K562 (cell line): Measurements from ENCODE around the gene VPS11. TPM values are rescaled to one million over a fixed set of nuclear protein-coding genes. Genes with fewer than 3 reads are reported as not detected.
A peak's percentile ranks its signal among the peaks of the same experiment; 100 is the strongest.

Experiments
- ARHGAP35 ChIP-seq: fragments of 450-650 bp; IDR thresholded peaks from 2 replicates; pipeline ENCODE4 v1.6.1; 2018; ENCODE audit not compliant: partially characterized antibody
- CHD4 ChIP-seq: fragments of 200-600 bp; sonication (generic); IDR thresholded peaks from 3 replicates; pipeline ENCODE4 v1.6.1; 2012; ENCODE audit warnings: low read depth, mild to moderate bottlenecking, mixed read lengths, low read length, inconsistent platforms; ENCODE audit not compliant: insufficient read depth, insufficient replicate concordance, poor library complexity, severe bottlenecking
- KDM5B ChIP-seq: fragments of 200-600 bp; sonication (generic); IDR thresholded peaks from 2 replicates; pipeline ENCODE4 v1.6.1; 2012; ENCODE audit warnings: low read depth, mild to moderate bottlenecking, moderate library complexity, low read length, control low read depth, inconsistent platforms; ENCODE audit not compliant: insufficient replicate concordance
- MYNN ChIP-seq, 2 experiments: sonication (generic); formaldehyde crosslinking in 1 of 2; IDR thresholded peaks; 2 replicates each; pipeline versions ENCODE4 v1.5.0 to v1.6.1; 2016 to 2020; ENCODE audit warnings: antibody characterized with exemption in 1 of 2, missing genetic modification reagents in 1 of 2
- PTRF ChIP-seq: fragments of 450-650 bp; IDR thresholded peaks from 2 replicates; pipeline ENCODE4 v1.6.1; 2016; ENCODE audit warnings: mild to moderate bottlenecking, missing genetic modification characterization, missing compliant biosample characterization
- ZFP36 ChIP-seq: fragments of 150-350 bp; IDR thresholded peaks from 2 replicates; pipeline ENCODE4 v1.6.1; 2018; ENCODE audit warnings: low read length, low read depth; ENCODE audit not compliant: partially characterized antibody
- ZNF140 ChIP-seq: fragments of 250-450 bp; sonication (Bioruptor Pico); IDR thresholded peaks from 2 replicates; pipeline ENCODE4 v1.8.0; 2021; ENCODE audit warnings: moderate library complexity, mild to moderate bottlenecking, inconsistent platforms
- ZNF263 ChIP-seq: sonication (generic); formaldehyde crosslinking; IDR thresholded peaks from 2 replicates; pipeline ENCODE4 v1.8.0; 2022; ENCODE audit warnings: mild to moderate bottlenecking, missing genetic modification reagents, borderline replicate concordance
- ZNF444 ChIP-seq: fragments of 250-450 bp; sonication (Bioruptor Pico); IDR thresholded peaks from 2 replicates; pipeline ENCODE4 v1.4.0; 2020; ENCODE audit warnings: mild to moderate bottlenecking, moderate library complexity
- polyA plus RNA-seq, 8 experiments: library from polyadenylated mRNA; depleted of rRNA in 4 of 8; stranded (reverse) in 5 of 8; unstranded in 3 of 8; fragments of >200 nt; fragmentation: Nextera tagmentation in 2 of 8; fragmentation: Illumina TruSeq in 1 of 8; extraction: Ambion mirVana in 2 of 8; extraction: Trizol in 1 of 8; gene quantifications; 2 replicates each; pipeline versions ENCODE4 v1.2.1 to v1.2.3, GENCODE V29; 2011 to 2014; ENCODE audit warnings: inconsistent platforms in 1 of 8, missing spikeins in 1 of 8
- total RNA-seq, 7 experiments: library from RNA; depleted of rRNA in 6 of 7; stranded (reverse); fragments of >200 nt in 6 of 7; fragmentation: Illumina TruSeq in 2 of 7; extraction: Trizol in 2 of 7; gene quantifications; 2 replicates each; pipeline versions ENCODE4 v1.2.1 to v1.2.3, GENCODE V29; 2011 to 2021; ENCODE audit warnings: low replicate concordance in 1 of 7
- TF ChIP-seq, protein P1 (sequence below): fragments of 200-600 bp; sonication (generic); IDR thresholded peaks from one replicate; pipeline ENCODE4 v1.6.1; 2012; ENCODE audit warnings: mild to moderate bottlenecking, low read depth, low read length, inconsistent platforms
- TF ChIP-seq, protein P2 (sequence below): IDR thresholded peaks from 2 replicates; pipeline ENCODE4 v1.6.1; 2011; ENCODE audit warnings: borderline replicate concordance, low read depth, mild to moderate bottlenecking, moderate library complexity, low read length; ENCODE audit not compliant: insufficient read depth, poor library complexity, severe bottlenecking

Gene VPS11
- total and polyA plus RNA-seq, 9 of the 15 experiments (the other 6 are each of a cell fraction or from before 2014, with no cell fraction given): 14.1 to 35.5 (median 27.5) TPM

DNA sequence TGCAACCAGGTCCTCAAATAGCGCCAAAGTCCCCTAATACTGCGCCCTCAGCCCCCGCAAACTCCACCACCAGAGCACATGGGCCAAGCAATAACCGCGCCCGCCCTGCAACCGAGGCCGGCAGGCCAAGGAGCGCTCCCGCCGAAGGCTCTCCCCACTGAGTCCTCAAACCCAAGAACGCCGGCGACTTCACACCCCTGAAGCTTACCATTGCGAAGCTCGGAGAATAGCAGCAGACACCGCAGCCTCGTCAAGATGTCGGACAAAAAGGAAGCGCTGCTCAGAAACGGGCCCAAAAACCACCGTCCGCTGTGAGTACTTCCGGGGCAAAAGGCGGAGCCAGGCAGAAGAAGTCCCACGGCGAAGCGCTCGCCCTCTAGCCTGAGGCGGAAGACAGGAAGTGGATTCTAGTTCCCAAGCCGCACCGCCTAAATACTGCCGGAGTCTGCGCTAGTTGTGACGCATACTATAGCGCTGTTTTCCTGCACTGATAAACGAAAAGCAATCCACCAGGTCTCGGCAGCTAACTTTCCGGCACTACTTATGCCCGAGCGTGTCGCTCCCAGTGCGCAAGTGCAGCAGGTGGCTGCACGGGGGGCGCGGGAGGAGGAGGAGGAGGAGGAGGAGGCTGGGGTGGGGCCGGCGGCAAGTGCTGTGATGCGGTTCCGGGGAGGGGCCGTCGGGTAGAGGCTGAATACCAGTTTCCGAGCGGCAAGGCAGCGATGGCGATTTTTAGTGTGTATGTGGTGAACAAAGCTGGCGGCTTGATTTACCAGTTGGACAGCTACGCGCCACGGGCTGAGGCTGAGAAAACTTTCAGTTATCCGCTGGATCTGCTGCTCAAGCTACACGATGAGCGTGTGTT is 49.3 kb upstream of the VPS11 start, which contains the start of the genes RPS25 and TRAPPC4 (continued):
- TF ChIP-seq, protein P1, sequence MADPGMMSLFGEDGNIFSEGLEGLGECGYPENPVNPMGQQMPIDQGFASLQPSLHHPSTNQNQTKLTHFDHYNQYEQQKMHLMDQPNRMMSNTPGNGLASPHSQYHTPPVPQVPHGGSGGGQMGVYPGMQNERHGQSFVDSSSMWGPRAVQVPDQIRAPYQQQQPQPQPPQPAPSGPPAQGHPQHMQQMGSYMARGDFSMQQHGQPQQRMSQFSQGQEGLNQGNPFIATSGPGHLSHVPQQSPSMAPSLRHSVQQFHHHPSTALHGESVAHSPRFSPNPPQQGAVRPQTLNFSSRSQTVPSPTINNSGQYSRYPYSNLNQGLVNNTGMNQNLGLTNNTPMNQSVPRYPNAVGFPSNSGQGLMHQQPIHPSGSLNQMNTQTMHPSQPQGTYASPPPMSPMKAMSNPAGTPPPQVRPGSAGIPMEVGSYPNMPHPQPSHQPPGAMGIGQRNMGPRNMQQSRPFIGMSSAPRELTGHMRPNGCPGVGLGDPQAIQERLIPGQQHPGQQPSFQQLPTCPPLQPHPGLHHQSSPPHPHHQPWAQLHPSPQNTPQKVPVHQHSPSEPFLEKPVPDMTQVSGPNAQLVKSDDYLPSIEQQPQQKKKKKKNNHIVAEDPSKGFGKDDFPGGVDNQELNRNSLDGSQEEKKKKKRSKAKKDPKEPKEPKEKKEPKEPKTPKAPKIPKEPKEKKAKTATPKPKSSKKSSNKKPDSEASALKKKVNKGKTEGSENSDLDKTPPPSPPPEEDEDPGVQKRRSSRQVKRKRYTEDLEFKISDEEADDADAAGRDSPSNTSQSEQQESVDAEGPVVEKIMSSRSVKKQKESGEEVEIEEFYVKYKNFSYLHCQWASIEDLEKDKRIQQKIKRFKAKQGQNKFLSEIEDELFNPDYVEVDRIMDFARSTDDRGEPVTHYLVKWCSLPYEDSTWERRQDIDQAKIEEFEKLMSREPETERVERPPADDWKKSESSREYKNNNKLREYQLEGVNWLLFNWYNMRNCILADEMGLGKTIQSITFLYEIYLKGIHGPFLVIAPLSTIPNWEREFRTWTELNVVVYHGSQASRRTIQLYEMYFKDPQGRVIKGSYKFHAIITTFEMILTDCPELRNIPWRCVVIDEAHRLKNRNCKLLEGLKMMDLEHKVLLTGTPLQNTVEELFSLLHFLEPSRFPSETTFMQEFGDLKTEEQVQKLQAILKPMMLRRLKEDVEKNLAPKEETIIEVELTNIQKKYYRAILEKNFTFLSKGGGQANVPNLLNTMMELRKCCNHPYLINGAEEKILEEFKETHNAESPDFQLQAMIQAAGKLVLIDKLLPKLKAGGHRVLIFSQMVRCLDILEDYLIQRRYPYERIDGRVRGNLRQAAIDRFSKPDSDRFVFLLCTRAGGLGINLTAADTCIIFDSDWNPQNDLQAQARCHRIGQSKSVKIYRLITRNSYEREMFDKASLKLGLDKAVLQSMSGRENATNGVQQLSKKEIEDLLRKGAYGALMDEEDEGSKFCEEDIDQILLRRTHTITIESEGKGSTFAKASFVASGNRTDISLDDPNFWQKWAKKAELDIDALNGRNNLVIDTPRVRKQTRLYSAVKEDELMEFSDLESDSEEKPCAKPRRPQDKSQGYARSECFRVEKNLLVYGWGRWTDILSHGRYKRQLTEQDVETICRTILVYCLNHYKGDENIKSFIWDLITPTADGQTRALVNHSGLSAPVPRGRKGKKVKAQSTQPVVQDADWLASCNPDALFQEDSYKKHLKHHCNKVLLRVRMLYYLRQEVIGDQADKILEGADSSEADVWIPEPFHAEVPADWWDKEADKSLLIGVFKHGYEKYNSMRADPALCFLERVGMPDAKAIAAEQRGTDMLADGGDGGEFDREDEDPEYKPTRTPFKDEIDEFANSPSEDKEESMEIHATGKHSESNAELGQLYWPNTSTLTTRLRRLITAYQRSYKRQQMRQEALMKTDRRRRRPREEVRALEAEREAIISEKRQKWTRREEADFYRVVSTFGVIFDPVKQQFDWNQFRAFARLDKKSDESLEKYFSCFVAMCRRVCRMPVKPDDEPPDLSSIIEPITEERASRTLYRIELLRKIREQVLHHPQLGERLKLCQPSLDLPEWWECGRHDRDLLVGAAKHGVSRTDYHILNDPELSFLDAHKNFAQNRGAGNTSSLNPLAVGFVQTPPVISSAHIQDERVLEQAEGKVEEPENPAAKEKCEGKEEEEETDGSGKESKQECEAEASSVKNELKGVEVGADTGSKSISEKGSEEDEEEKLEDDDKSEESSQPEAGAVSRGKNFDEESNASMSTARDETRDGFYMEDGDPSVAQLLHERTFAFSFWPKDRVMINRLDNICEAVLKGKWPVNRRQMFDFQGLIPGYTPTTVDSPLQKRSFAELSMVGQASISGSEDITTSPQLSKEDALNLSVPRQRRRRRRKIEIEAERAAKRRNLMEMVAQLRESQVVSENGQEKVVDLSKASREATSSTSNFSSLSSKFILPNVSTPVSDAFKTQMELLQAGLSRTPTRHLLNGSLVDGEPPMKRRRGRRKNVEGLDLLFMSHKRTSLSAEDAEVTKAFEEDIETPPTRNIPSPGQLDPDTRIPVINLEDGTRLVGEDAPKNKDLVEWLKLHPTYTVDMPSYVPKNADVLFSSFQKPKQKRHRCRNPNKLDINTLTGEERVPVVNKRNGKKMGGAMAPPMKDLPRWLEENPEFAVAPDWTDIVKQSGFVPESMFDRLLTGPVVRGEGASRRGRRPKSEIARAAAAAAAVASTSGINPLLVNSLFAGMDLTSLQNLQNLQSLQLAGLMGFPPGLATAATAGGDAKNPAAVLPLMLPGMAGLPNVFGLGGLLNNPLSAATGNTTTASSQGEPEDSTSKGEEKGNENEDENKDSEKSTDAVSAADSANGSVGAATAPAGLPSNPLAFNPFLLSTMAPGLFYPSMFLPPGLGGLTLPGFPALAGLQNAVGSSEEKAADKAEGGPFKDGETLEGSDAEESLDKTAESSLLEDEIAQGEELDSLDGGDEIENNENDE: no peak
- TF ChIP-seq CHD4: no peak
- TF ChIP-seq, protein P2, sequence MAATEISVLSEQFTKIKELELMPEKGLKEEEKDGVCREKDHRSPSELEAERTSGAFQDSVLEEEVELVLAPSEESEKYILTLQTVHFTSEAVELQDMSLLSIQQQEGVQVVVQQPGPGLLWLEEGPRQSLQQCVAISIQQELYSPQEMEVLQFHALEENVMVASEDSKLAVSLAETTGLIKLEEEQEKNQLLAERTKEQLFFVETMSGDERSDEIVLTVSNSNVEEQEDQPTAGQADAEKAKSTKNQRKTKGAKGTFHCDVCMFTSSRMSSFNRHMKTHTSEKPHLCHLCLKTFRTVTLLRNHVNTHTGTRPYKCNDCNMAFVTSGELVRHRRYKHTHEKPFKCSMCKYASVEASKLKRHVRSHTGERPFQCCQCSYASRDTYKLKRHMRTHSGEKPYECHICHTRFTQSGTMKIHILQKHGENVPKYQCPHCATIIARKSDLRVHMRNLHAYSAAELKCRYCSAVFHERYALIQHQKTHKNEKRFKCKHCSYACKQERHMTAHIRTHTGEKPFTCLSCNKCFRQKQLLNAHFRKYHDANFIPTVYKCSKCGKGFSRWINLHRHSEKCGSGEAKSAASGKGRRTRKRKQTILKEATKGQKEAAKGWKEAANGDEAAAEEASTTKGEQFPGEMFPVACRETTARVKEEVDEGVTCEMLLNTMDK: peak; percentile 24
- TF ChIP-seq ARHGAP35: no peak
- TF ChIP-seq ZFP36: no peak
- TF ChIP-seq ZNF140: no peak
- no peak for TF ChIP-seq PTRF (tag)
- TF ChIP-seq MYNN (IDR thresholded peaks at IDR 0.05): 0 out of 2 replicates have a peak, but pooled peaks have one; percentile 36
- TF ChIP-seq MYNN (CRISPR knock-in tag; IDR thresholded peaks at IDR 0.05): no peak
- TF ChIP-seq ZNF263 (CRISPR knock-in tag): peak; percentile 97
- no peak for TF ChIP-seq ZNF444 (CRISPR knock-in tag)
- TF ChIP-seq KDM5B: peak; percentile 71
